ENCODE measurements around the gene ADGRL3. TPM values are rescaled to one million over a fixed set of nuclear protein-coding genes. Genes with fewer than 3 reads are reported as not detected.

The ADGRL3 gene
- total RNA-seq, 1 donor from 2014 or later, result 93.6 TPM

DNA sequence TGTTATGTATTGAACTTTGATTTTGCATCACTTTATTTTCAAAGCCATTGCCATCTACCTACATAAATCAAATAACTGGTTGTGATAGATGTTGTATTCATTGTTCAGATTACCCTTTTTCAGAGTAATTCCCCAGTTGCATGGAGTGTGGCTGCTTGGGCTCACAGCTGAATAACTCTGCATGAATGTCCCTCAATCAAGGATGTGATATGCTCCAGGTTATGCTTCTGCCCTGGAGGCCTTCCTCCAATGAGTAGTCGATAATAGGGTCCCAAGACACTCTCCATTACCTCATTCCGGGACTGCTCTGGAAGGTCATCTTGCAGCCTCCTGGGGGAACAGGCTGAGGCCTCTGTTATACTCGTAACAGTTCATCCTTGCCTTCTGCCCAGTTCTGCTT lies 251.8 kb downstream of the ADGRL3 start:
- DNase-seq (ENCODE audit: low spot score), result no peak
- Mint-ChIP-seq H3K27ac (no peak overlapping the region), H3K36me3 (no peaks in the 10 kb centered on the region), H3K4me3 (no peak overlapping the region), H3K27me3 (ENCODE audit: insufficient read depth, low read depth) (no peaks in the 10 kb centered on the region), H3K9me3 (no peaks in the 10 kb centered on the region), H3K4me1 (peaks cover 8% of the 10 kb centered on the region)
- H3K79me2 ChIP-seq (ENCODE audit: low read depth), result peaks cover 5% of the 10 kb centered on the region
- H3K9ac ChIP-seq, result no peak overlapping the region
- H3K4me1 ChIP-seq, result no peaks in the 10 kb centered on the region
- H3K27ac ChIP-seq, result no peak overlapping the region
- no peaks in the 10 kb centered on the region for H3K27me3 ChIP-seq
- TF ChIP-seq CTCF (IDR thresholded peaks at IDR 0.05) (no peak), EZH2phosphoT487 (IDR thresholded peaks at IDR 0.05) (no peak), EZH2 (IDR thresholded peaks at IDR 0.05) (no peak)
- H4K20me1 ChIP-seq (ENCODE audit: low read depth), result peaks cover 15% of the 10 kb centered on the region
- no peak overlapping the region for H3K4me3 ChIP-seq
- H2AFZ ChIP-seq (replicated peaks), result no peak overlapping the region
- no peaks in the 10 kb centered on the region for H3K9me3 ChIP-seq (ENCODE audit: low read depth)
- H3F3A ChIP-seq (ENCODE audit: low read depth), result no peaks in the 10 kb centered on the region
- H3K4me2 ChIP-seq, result no peak overlapping the region
- no peaks in the 10 kb centered on the region for H3K36me3 ChIP-seq

- H3K27me3 Mint-ChIP-seq (ENCODE audit: insufficient read depth, low read depth), result no peaks in the 10 kb centered on the region
- H3K27ac Mint-ChIP-seq, result no peak overlapping the region
- no peak overlapping the region for H2AFZ ChIP-seq (replicated peaks)
These were observed 261.8 kb downstream of the ADGRL3 start for GRCh38 chr4:61461956-61462355.

GRCh38 chr4:61462451-61463326 lies 262.6 kb downstream of the ADGRL3 start:
- Histone ChIP-seq H4K20me1 (ENCODE audit: low read depth) (peaks cover 15% of the 10 kb centered on the region), H3F3A (ENCODE audit: low read depth) (no peaks in the 10 kb centered on the region), H3K36me3 (no peaks in the 10 kb centered on the region), H3K27ac (no peak overlapping the region), H3K4me2 (no peak overlapping the region), H3K4me1 (peaks cover 16% of the 10 kb centered on the region), H3K4me3 (no peak overlapping the region), H3K9ac (no peak overlapping the region), H3K9me3 (ENCODE audit: low read depth) (no peaks in the 10 kb centered on the region), H2AFZ (replicated peaks) (no peak overlapping the region), H3K27me3 (no peaks in the 10 kb centered on the region), H3K79me2 (ENCODE audit: low read depth) (no peaks in the 10 kb centered on the region)
- Mint-ChIP-seq H3K4me3 (no peak overlapping the region), H3K9me3 (no peaks in the 10 kb centered on the region), H3K36me3 (peaks cover 4% of the 10 kb centered on the region), H3K27me3 (ENCODE audit: insufficient read depth, low read depth) (no peaks in the 10 kb centered on the region), H3K4me1 (peaks cover 8% of the 10 kb centered on the region), H3K27ac (peak overlapping the region; percentile 83)
- DNase-seq (ENCODE audit: low spot score), result no peak
- no peak for TF ChIP-seq EZH2phosphoT487 (IDR thresholded peaks at IDR 0.05)
- TF ChIP-seq CTCF (IDR thresholded peaks at IDR 0.05), result no peak
- no peak for TF ChIP-seq EZH2 (IDR thresholded peaks at IDR 0.05)

More at GRCh38 chr4:61461956-61462355, 261.8 kb downstream of the ADGRL3 start:
- Mint-ChIP-seq H3K4me1 (peaks cover 4% of the 10 kb centered on the region), H3K36me3 (peaks cover 4% of the 10 kb centered on the region), H3K9me3 (no peaks in the 10 kb centered on the region), H3K4me3 (no peak overlapping the region)
- TF ChIP-seq EZH2phosphoT487 (IDR thresholded peaks at IDR 0.05), result no peak
- no peak for TF ChIP-seq CTCF (IDR thresholded peaks at IDR 0.05)
- TF ChIP-seq EZH2 (IDR thresholded peaks at IDR 0.05), result no peak
- Histone ChIP-seq H3K79me2 (ENCODE audit: low read depth) (no peaks in the 10 kb centered on the region), H3F3A (ENCODE audit: low read depth) (no peaks in the 10 kb centered on the region), H3K9me3 (ENCODE audit: low read depth) (no peaks in the 10 kb centered on the region), H3K27me3 (no peaks in the 10 kb centered on the region), H3K36me3 (no peaks in the 10 kb centered on the region), H3K27ac (no peak overlapping the region), H3K9ac (no peak overlapping the region), H3K4me2 (no peak overlapping the region), H4K20me1 (ENCODE audit: low read depth) (peaks cover 13% of the 10 kb centered on the region), H3K4me3 (no peak overlapping the region), H3K4me1 (peaks cover 15% of the 10 kb centered on the region)
- DNase-seq (ENCODE audit: low spot score), result no peak

All from neural progenitor cell (in vitro differentiated cells).